COR-L47 (cell line): Measurements from ENCODE around the gene CDC16.

Source experiments
- DNase-seq: peaks from one replicate; lab custom pipeline; 2025; lab: John Stamatoyannopoulos, UW

CDC16 gene

GRCh38 chr13:114299604-114300305 is 65.1 kb downstream of the CDC16 start:
- no peak for DNase-seq

- DNase-seq = no peak
Measured at GRCh38 chr13:114303700-114304327, 69.1 kb downstream of the CDC16 start.

- no peak for DNase-seq
Measured at GRCh38 chr13:114304346-114305034, 69.8 kb downstream of the CDC16 start.

- no peak for DNase-seq
Measured at GRCh38 chr13:114309086-114309485, 74.4 kb downstream of the CDC16 start.

GRCh38 chr13:114309806-114310410 is 75.2 kb downstream of the CDC16 start:
- no peak for DNase-seq

- no peak for DNase-seq
Measured at GRCh38 chr13:114310956-114311355, 76.3 kb downstream of the CDC16 start.

- DNase-seq = no peak
Measured at GRCh38 chr13:114311387-114311786, 76.7 kb downstream of the CDC16 start.

- DNase-seq = no peak
Measured at GRCh38 chr13:114311908-114312307, 77.2 kb downstream of the CDC16 start.

- DNase-seq = no peak
Measured at GRCh38 chr13:114313061-114313860, 78.6 kb downstream of the CDC16 start.

- peak; percentile 99 for DNase-seq
Measured at GRCh38 chr13:114314074-114314912, 79.6 kb downstream of the CDC16 start, which contains the start of gene CHAMP1. CHAMP1 (plus strand) TSS chr13:114314503; CDS start chr13:114323843, 9,340 bp downstream.

GRCh38 chr13:114315074-114315785 is 80.5 kb downstream of the CDC16 start:
- no peak for DNase-seq

- DNase-seq = no peak
Measured at GRCh38 chr13:114318624-114319023, 83.9 kb downstream of the CDC16 start.

- DNase-seq = no peak
Measured at GRCh38 chr13:114319441-114319913, 84.8 kb downstream of the CDC16 start.

GRCh38 chr13:114320065-114320464 is 85.4 kb downstream of the CDC16 start:
- DNase-seq = no peak

GRCh38 chr13:114321256-114321655 is 86.6 kb downstream of the CDC16 start:
- DNase-seq = no peak
